ENCODE measurements around the gene ATXN2.

Gene ATXN2

DNA sequence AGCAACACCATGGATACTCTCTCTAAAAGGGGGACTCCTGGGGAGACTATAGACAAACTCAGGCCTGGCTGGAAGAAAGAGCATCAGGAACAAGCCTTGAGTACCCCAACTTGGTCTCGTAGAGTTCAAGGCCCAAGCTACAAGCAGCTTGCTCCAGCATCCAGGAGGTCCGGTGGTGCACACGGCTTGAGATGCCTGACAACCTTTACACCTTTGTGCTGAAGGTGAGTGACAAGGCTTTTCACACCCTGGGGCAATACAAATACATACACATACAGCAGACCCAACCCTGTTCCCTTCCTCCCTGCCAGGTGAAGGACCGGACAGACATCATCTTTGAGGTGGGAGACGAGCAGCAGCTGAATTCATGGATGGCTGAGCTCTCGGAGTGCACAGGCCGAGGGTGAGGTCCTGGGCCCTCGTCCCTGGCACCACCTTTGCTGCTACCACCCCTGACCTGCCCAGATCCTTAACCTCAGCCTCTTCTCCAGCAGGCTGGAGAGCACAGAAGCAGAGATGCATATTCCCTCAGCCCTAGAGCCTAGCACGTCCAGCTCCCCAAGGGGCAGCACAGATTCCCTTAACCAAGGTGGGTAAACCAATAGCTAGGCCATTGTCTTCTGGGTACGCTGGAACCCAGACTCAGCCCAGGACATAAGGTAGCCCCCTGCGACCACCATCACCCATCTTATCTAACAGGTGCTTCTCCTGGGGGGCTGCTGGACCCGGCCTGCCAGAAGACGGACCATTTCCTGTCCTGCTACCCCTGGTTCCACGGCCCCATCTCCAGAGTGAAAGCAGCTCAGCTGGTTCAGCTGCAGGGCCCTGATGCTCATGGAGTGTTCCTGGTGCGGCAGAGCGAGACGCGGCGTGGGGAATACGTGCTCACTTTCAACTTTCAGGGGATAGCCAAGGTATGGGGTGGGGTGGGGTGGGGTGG, 152.2 kb downstream of the ATXN2 start:
- H3K27me3 ChIP-seq (ENCODE audit: low read depth, low read length) = no peaks in the 10 kb centered on the region
- H3K27ac ChIP-seq (ENCODE audit: low read length) = peak overlapping the region; percentile 19
- H3K4me1 ChIP-seq (ENCODE audit: control insufficient read depth in 1 of 2, insufficient read depth in 2 of 2, low read length in 2 of 2) = peaks cover 35 to 58% of the 10 kb centered on the region in 2 donors
- H3K36me3 ChIP-seq (ENCODE audit: control insufficient read depth in 1 of 2, insufficient read depth in 2 of 2, low read length in 2 of 2) = peaks cover 45 to 68% of the 10 kb centered on the region in 2 donors
- H3K4me3 ChIP-seq (ENCODE audit: low read depth in 1 of 2, low read length in 2 of 2) = no peak overlapping the region
- H3K9me3 ChIP-seq (ENCODE audit: control insufficient read depth in 1 of 2, low read length in 2 of 2) = no peaks in the 10 kb centered on the region

DNA sequence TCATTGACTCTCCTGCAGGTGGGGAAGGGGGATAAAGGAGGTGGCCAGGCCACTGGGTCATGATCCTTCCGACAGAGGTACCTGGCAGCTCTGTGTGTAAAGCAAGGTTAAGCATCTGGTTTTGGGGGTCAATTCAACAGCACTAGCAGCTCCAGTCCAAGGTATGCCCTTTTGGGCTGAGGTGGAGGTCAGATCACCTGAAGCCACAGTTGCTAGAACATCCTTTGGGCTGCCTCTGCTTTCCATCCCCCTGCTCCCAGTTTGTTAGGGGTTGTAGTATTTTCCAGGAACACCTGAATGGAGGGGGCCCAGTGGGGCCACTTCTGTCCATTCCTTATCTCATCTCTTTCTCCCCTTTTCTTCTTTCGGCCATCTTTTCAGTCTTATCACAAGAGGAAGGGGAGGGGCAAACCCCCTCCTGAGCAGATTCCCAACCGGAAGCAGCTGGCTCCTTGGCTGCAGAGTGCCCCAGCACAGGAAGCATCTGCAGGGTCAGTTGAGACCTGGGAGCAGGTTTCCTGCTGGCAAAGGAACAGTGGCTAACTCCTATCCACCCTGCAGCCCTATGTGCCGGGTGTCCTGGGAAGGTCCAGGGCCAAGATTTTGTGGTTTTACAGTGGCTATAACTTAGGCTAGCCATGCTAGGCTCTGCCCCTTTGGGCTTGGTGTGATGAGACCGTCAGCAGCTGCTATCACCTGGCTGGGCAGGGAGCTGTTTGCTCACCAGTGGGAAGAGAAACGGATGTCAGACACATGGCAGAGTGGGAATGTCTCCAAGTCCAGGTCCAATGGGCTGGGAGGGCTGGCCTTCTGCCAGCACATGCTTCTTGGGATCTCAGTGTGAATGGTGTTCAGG, 153.2 kb downstream of the ATXN2 start:
- Histone ChIP-seq H3K4me3 (ENCODE audit: low read depth in 1 of 2, low read length in 2 of 2) (no peak overlapping the region), H3K36me3 (ENCODE audit: control insufficient read depth in 1 of 2, insufficient read depth in 2 of 2, low read length in 2 of 2) (peaks cover 45 to 62% of the 10 kb centered on the region in 2 donors), H3K9me3 (ENCODE audit: control insufficient read depth in 1 of 2, low read length in 2 of 2) (no peaks in the 10 kb centered on the region), H3K4me1 (ENCODE audit: control insufficient read depth in 1 of 2, insufficient read depth in 2 of 2, low read length in 2 of 2) (peaks cover 29 to 58% of the 10 kb centered on the region in 2 donors), H3K27me3 (ENCODE audit: low read depth, low read length) (no peaks in the 10 kb centered on the region), H3K27ac (ENCODE audit: low read length) (peak overlapping the region; percentile 19)

DNA sequence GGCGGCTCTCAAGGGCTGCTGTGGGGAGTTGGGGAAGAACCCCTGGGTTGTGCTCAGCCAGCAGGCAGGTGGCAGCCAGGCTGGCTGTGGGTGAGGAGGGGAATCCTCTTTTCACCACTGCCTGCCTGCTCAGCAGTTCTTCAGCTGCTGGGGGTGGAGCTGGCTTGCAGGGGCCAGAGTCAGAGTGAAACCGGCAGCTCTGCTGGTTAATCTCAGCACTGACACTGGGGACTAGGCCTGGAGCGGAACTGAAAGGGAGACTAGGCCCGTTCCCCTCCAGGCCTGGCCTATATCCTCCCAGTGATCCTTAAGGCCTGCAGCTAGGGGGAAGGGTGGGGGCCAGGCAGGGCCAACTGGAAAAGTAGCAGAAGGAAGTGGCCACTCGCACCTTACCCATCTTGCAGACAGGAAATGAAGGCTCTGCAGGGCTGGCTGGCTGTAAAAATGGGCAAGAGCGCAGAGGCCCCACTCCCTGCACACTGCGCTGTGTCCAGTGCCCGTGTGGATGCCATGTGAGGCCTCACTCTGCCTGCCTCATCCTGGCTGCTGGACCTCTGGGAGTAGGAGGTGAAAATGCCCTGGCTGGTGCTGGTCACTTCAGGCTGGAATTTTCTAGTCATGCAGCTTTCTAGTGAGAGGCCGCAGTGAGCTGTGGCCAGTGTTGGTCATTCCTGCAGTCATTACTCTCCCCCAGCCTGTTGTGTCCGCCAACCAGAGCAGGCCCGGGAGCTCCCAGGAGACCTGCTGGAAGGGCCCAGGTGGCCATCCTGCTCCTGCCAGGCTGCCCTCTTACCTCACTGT, 154.0 kb downstream of the ATXN2 start:
- Histone ChIP-seq H3K36me3 (ENCODE audit: control insufficient read depth in 1 of 2, insufficient read depth in 2 of 2, low read length in 2 of 2) (peaks cover 43 to 54% of the 10 kb centered on the region in 2 donors), H3K4me3 (ENCODE audit: low read depth in 1 of 2, low read length in 2 of 2) (no peak overlapping the region), H3K27ac (ENCODE audit: low read length) (peak overlapping the region; percentile 45), H3K9me3 (ENCODE audit: control insufficient read depth in 1 of 2, low read length in 2 of 2) (no peaks in the 10 kb centered on the region), H3K27me3 (ENCODE audit: low read depth, low read length) (no peaks in the 10 kb centered on the region), H3K4me1 (ENCODE audit: control insufficient read depth in 1 of 2, insufficient read depth in 2 of 2, low read length in 2 of 2) (peaks cover 29 to 64% of the 10 kb centered on the region in 2 donors)

DNA sequence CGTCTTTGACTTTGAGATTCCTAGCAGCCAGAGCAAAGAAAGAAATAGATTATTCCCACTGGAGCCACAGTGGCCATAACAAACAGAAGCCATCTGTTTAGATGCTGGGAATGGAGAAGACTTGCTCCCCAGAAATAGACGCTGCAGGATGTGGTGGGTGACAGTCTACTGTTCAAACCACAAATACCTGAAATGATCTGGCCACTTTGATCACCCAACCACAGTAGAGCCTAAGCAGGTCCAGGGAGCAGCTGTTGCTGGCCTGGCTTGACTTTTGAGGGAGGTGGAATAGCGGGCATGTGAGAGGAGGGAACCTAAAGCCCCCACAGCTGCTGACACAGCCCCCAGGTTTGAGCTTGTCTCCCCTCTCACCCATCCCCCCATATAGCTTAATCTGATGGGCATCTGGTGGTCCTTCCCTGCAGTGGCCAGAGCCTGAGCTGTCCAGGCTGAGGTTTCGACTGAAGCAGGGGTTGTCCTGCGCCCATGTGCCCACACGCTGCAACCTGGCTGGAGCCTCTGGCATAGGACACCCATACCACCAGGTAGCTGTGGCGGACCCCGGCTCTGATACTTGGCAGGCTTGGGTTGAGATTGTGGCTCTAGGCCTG, 154.7 kb downstream of the ATXN2 start:
- Histone ChIP-seq H3K27me3 (ENCODE audit: low read depth, low read length) (no peaks in the 10 kb centered on the region), H3K4me1 (ENCODE audit: control insufficient read depth in 1 of 2, insufficient read depth in 2 of 2, low read length in 2 of 2) (peaks cover 29 to 68% of the 10 kb centered on the region in 2 donors), H3K27ac (ENCODE audit: low read length) (peak overlapping the region; percentile 23), H3K36me3 (ENCODE audit: control insufficient read depth in 1 of 2, insufficient read depth in 2 of 2, low read length in 2 of 2) (peaks cover 42 to 49% of the 10 kb centered on the region in 2 donors), H3K4me3 (ENCODE audit: low read depth in 1 of 2, low read length in 2 of 2) (no peak overlapping the region), H3K9me3 (ENCODE audit: control insufficient read depth in 1 of 2, low read length in 2 of 2) (no peaks in the 10 kb centered on the region)

DNA sequence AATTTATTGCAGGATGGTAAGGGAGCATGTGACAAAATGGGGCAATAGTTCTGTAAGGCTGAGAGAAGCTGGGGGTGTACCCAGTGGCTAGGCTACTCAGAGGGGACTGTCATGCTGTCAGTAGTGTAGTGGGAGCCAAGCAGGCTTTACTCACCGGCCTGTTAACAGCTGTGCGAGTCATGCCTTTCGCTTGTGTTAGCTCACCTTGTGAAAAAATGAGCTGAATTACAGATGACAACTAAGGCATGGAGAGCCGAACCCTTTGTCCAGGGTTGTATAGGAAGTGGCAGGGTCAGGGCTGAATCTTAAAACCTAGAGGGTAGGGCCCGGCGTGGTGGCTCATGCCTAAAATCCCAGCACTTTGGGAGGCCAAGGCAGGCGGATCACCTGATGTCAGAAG, 155.5 kb downstream of the ATXN2 start:
- Histone ChIP-seq H3K36me3 (ENCODE audit: control insufficient read depth in 1 of 2, insufficient read depth in 2 of 2, low read length in 2 of 2) (peaks cover 41 to 42% of the 10 kb centered on the region in 2 donors), H3K27ac (ENCODE audit: low read length) (no peak overlapping the region), H3K9me3 (ENCODE audit: control insufficient read depth in 1 of 2, low read length in 2 of 2) (no peaks in the 10 kb centered on the region), H3K4me1 (ENCODE audit: control insufficient read depth in 1 of 2, insufficient read depth in 2 of 2, low read length in 2 of 2) (peaks cover 31 to 65% of the 10 kb centered on the region in 2 donors), H3K4me3 (ENCODE audit: low read depth in 1 of 2, low read length in 2 of 2) (no peak overlapping the region), H3K27me3 (ENCODE audit: low read depth, low read length) (no peaks in the 10 kb centered on the region)

DNA sequence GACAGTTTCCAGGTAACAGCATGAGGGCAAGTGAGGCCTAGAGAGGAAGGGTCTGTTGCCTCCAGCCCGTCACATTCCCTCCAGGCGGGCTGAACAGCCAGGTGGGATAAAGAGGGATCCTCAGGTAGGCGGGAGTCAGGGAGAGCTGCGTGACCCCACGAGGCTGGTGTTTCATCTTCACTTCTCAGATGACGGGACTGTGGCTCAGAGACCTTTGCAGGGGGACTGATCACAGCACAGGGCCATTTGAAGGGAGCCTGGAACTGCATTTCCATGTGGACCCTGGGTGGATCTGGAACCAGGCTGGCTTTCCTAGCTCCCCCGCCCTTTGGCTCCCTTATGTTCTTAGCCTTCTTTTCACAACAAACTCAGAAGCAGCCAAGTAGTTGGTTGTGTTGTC, 156.0 kb downstream of the ATXN2 start:
- peaks cover 32 to 65% of the 10 kb centered on the region in 2 donors for H3K4me1 ChIP-seq (ENCODE audit: control insufficient read depth in 1 of 2, insufficient read depth in 2 of 2, low read length in 2 of 2)

DNA sequence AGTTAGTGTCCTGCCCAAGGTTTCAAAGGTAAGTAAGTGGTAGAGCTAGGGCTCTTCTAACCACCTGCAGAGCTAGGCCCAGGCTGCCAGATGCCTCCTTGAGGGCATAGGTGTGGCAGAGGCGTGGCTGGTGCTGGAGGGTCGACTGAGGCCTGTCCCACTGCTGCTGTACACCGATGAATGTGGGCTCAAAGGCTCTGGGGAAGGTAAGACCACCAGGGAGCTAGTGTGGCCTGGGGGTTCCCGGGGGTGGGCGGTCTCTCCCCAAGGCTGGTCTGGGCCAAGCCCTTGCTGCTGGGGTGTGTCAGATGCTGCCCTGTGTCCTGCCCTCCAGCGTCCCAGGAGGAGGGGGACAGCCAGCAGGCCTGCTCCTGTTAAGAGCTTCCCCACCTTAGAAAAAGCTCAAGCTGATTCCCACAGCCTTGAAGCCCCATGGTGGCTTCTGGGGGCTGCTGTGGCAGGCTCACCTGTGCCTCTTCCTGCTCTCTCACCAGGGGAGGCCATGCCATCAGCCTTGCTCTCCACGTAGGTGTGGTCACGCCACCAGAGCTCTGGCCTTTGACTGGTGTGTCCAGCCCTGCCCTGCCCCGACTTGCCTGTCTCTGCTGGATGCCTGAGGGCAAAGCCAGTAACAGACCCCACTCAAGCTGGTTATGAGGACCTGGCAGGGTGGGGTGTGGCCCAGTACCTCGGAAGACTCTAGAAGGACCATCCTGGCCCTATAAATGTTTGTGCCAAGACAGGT, 156.6 kb downstream of the ATXN2 start:
- peaks cover 30 to 32% of the 10 kb centered on the region in 2 donors for H3K36me3 ChIP-seq (ENCODE audit: control insufficient read depth in 1 of 2, insufficient read depth in 2 of 2, low read length in 2 of 2)
- H3K4me1 ChIP-seq (ENCODE audit: control insufficient read depth in 1 of 2, insufficient read depth in 2 of 2, low read length in 2 of 2) = peaks cover 32 to 71% of the 10 kb centered on the region in 2 donors
- H3K9me3 ChIP-seq (ENCODE audit: control insufficient read depth in 1 of 2, low read length in 2 of 2) = no peaks in the 10 kb centered on the region
- no peak overlapping the region for H3K27ac ChIP-seq (ENCODE audit: low read length)
- H3K4me3 ChIP-seq (ENCODE audit: low read depth in 1 of 2, low read length in 2 of 2) = no peak overlapping the region
- no peaks in the 10 kb centered on the region for H3K27me3 ChIP-seq (ENCODE audit: low read depth, low read length)

More for the DNA sequence above, 156.0 kb downstream of the ATXN2 start:
- Histone ChIP-seq H3K4me3 (ENCODE audit: low read depth in 1 of 2, low read length in 2 of 2) (no peak overlapping the region), H3K27ac (ENCODE audit: low read length) (no peak overlapping the region), H3K27me3 (ENCODE audit: low read depth, low read length) (no peaks in the 10 kb centered on the region), H3K9me3 (ENCODE audit: control insufficient read depth in 1 of 2, low read length in 2 of 2) (no peaks in the 10 kb centered on the region), H3K36me3 (ENCODE audit: control insufficient read depth in 1 of 2, insufficient read depth in 2 of 2, low read length in 2 of 2) (peaks cover 36 to 38% of the 10 kb centered on the region in 2 donors)

DNA sequence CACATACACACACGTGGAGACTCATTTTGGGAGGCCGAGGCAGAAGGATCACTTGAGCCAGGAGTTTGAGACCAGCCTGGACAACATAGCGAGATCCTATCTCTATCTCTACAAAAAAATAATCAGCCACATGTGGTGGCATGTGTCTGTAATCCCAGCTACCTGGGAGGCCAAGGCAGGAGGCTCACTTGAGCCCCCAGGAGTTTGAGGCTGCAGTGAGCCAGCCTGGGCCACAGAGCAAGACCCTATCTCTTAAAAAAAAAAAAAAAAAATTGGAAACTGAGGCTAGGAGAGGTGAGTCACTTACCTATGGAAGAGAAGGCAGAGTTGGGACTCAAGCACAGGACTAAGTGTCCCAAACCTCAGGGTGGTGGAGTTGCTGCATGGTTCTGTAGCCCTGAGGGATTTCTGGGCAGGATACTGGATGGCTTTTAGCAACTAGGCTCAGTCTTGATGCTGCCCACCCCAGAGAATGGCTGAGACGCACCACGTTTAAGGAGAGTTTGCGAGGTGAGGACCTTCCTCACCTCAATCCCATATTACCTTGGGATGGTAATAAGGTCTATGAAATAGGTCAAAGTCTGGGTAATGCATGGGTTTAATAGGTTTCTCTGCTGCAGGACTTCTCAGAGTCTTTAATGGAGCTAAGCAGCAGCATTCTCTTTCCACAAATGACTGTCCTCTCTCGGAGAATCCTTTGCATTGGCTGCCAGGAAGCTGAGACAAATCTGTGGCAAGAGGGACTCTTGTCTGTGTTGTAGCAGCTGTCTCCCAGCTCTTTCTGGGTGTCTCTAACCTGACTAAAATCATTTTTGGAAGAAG, 157.8 kb downstream of the ATXN2 start:
- H3K9me3 ChIP-seq (ENCODE audit: control insufficient read depth in 1 of 2, low read length in 2 of 2) = no peaks in the 10 kb centered on the region
- H3K27me3 ChIP-seq (ENCODE audit: low read depth, low read length) = no peaks in the 10 kb centered on the region
- peaks cover 24 to 70% of the 10 kb centered on the region in 2 donors for H3K4me1 ChIP-seq (ENCODE audit: control insufficient read depth in 1 of 2, insufficient read depth in 2 of 2, low read length in 2 of 2)
- H3K36me3 ChIP-seq (ENCODE audit: control insufficient read depth in 1 of 2, insufficient read depth in 2 of 2, low read length in 2 of 2) = peaks cover 19 to 24% of the 10 kb centered on the region in 2 donors
- no peak overlapping the region for H3K4me3 ChIP-seq (ENCODE audit: low read depth in 1 of 2, low read length in 2 of 2)
- H3K27ac ChIP-seq (ENCODE audit: low read length) = no peak overlapping the region

DNA sequence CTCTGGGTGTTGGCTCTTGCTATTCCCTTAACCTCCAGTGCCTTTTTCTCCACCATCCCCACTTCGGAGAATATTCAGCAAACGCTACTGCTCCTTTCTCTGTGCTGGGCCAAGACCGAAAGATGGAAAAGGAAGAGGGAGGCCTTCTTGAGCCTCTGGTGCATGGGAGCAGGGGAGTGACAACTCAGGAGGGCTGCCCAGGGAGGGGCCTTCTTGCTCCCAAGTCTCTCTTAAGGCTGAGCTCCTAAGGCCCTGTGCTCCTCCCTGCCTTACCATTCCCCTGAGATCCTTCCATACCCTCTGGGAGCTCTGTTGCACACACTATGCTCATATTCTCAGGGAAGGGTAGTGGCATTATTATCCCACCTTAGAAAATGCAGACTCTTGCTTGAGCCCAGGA, 158.5 kb downstream of the ATXN2 start:
- Histone ChIP-seq H3K27me3 (ENCODE audit: low read depth, low read length) (no peaks in the 10 kb centered on the region), H3K27ac (ENCODE audit: low read length) (no peak overlapping the region), H3K9me3 (ENCODE audit: control insufficient read depth in 1 of 2, low read length in 2 of 2) (no peaks in the 10 kb centered on the region), H3K4me3 (ENCODE audit: low read depth in 1 of 2, low read length in 2 of 2) (no peak overlapping the region), H3K4me1 (ENCODE audit: control insufficient read depth in 1 of 2, insufficient read depth in 2 of 2, low read length in 2 of 2) (peaks cover 17 to 70% of the 10 kb centered on the region in 2 donors), H3K36me3 (ENCODE audit: control insufficient read depth in 1 of 2, insufficient read depth in 2 of 2, low read length in 2 of 2) (peaks cover 17 to 19% of the 10 kb centered on the region in 2 donors)

Data from muscle layer of duodenum (tissue), 2 donors.